Measurements from ENCODE around the gene C3orf33. TPM values are rescaled to one million over a fixed set of nuclear protein-coding genes. Genes with fewer than 3 reads are reported as not detected.

C3orf33 gene
- total RNA-seq, 1 donor from 2014 or later = 0.73 TPM

- intact Hi-C loops (cut with micrococcal nuclease) = no loop called here
Observed at GRCh38 chr3:155790272-155790925, 15.7 kb downstream of the C3orf33 start.

GRCh38 chr3:155785662-155786295 lies 20.3 kb downstream of the C3orf33 start:
- intact Hi-C loops (cut with micrococcal nuclease) = no loop called here

- intact Hi-C loops (cut with micrococcal nuclease) = no loop called here
Observed at GRCh38 chr3:155782390-155782953, 23.6 kb downstream of the C3orf33 start.

GRCh38 chr3:155780291-155780690 lies 25.8 kb downstream of the C3orf33 start:
- intact Hi-C loops (cut with micrococcal nuclease) = no loop called here

GRCh38 chr3:155778462-155778861 lies 27.6 kb downstream of the C3orf33 start:
- intact Hi-C loops (cut with micrococcal nuclease) = no loop called here

GRCh38 chr3:155772801-155773200 lies 33.3 kb downstream of the C3orf33 start:
- intact Hi-C loops (cut with micrococcal nuclease) = no loop called here

GRCh38 chr3:155771126-155771525 lies 35.0 kb downstream of the C3orf33 start:
- intact Hi-C loops (cut with micrococcal nuclease) = no loop called here

- intact Hi-C loops (cut with micrococcal nuclease) = no loop called here
Observed at GRCh38 chr3:155766206-155766605, 39.9 kb downstream of the C3orf33 start.

- intact Hi-C loops (cut with micrococcal nuclease) = no loop called here
Observed at GRCh38 chr3:155763870-155764463, 42.1 kb downstream of the C3orf33 start.

- intact Hi-C loops (cut with micrococcal nuclease) = no loop called here
Observed at GRCh38 chr3:155760653-155761052, 45.4 kb downstream of the C3orf33 start.

- intact Hi-C loops (cut with micrococcal nuclease) = no loop called here
Observed at GRCh38 chr3:155757577-155757976, 48.5 kb downstream of the C3orf33 start.

- intact Hi-C loops (cut with micrococcal nuclease) = no loop called here
Observed at GRCh38 chr3:155753038-155753639, 52.9 kb downstream of the C3orf33 start.

GRCh38 chr3:155748611-155749365 lies 57.3 kb downstream of the C3orf33 start:
- intact Hi-C loops (cut with micrococcal nuclease) = loop anchor here (5.0 kb wide), 1 partner anchor 124 kb away; the partner anchor contains the start of gene GMPS

GRCh38 chr3:155747946-155748290 lies 58.2 kb downstream of the C3orf33 start:
- intact Hi-C loops (cut with micrococcal nuclease) = loop anchor here (5.0 kb wide), 1 partner anchor 124 kb away; the partner anchor contains the start of gene GMPS

- intact Hi-C loops (cut with micrococcal nuclease) = loop anchor here (5.0 kb wide), 1 partner anchor 125 kb away; the partner anchor contains the start of gene GMPS
Observed at GRCh38 chr3:155747286-155747945, 58.7 kb downstream of the C3orf33 start.

GRCh38 chr3:155746703-155747102 lies 59.4 kb downstream of the C3orf33 start:
- intact Hi-C loops (cut with micrococcal nuclease) = loop anchor here (5.0 kb wide), 1 partner anchor 126 kb away; the partner anchor contains the start of gene GMPS

GRCh38 chr3:155745795-155746550 lies 60.1 kb downstream of the C3orf33 start:
- intact Hi-C loops (cut with micrococcal nuclease) = loop anchor here (5.0 kb wide), 1 partner anchor 126 kb away; the partner anchor contains the start of gene GMPS

GRCh38 chr3:155744626-155745324 lies 61.3 kb downstream of the C3orf33 start, which contains the start of gene PLCH1:
TSS of gene PLCH1 (minus strand) at chr3:155745071. CDS start at chr3:155704224, 40,847 bp downstream.
- intact Hi-C loops (cut with micrococcal nuclease) = loop anchor here (5.0 kb wide), 1 partner anchor 128 kb away; the partner anchor contains the start of gene GMPS
